ENCODE measurements around the gene SHANK1.

DNA sequence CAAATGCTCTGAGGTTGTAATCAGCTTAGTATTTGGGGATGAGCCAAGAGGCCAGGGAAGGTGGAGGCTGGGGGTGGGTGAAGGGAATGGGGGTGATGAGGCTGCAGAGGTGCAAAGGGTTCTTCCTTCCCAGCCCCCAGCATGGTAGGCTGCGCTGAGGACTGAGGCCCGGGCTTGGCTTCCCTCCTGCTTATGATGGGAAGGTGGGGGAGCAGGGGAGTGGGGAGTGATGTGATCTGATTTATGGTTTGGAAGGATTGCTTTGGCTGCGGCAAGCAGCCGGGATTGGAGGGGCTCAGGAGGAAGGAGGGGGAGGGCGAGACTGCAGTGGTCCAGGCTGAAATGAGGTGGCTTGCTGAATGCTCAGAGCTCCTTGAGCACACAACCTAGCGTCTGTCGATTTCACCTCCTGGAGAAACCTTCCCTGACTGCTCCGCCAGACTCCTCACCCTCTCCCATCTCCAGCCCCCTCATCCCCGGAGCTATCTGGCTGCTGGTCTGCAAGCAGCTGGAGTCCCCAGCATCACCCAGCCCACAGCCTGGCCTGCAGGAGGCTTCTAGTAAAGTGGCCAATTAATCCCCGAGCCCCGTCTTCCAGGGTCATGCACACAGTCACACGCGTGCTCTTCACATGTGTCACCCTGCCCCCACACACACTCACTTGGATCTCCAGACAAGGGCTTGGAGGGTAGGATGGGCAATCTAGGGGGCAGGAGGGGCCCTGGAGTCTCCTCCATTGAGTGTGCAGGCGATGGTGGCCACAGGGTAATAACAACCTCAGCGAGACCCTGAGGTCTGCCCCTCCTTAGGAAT is 2.8 kb upstream of the SHANK1 start:
- TF ChIP-seq, protein P1, sequence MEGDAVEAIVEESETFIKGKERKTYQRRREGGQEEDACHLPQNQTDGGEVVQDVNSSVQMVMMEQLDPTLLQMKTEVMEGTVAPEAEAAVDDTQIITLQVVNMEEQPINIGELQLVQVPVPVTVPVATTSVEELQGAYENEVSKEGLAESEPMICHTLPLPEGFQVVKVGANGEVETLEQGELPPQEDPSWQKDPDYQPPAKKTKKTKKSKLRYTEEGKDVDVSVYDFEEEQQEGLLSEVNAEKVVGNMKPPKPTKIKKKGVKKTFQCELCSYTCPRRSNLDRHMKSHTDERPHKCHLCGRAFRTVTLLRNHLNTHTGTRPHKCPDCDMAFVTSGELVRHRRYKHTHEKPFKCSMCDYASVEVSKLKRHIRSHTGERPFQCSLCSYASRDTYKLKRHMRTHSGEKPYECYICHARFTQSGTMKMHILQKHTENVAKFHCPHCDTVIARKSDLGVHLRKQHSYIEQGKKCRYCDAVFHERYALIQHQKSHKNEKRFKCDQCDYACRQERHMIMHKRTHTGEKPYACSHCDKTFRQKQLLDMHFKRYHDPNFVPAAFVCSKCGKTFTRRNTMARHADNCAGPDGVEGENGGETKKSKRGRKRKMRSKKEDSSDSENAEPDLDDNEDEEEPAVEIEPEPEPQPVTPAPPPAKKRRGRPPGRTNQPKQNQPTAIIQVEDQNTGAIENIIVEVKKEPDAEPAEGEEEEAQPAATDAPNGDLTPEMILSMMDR (IDR thresholded peaks at IDR 0.05): no peak
- TF ChIP-seq POLR2A (IDR thresholded peaks at IDR 0.05): no peak
